Keratinocyte (primary cell): ENCODE results near the gene HDAC9. TPM values are rescaled to one million over a fixed set of nuclear protein-coding genes. Genes with fewer than 3 reads are reported as not detected.

Experiments used
- DNase-seq: peaks from one replicate; pipeline ENCODE4 v3.0.0-alpha.2; 2011; ENCODE audit warnings: low read depth, missing footprints, low spot score
- FAIRE-seq: peaks from 2 replicates; lab custom pipeline; 2011; peaks lifted over from hg19 to GRCh38; lab: Jason Lieb, UNC
- H2AFZ ChIP-seq: 2 replicates; pipeline ENCODE4 v1.6.0; 2012; ENCODE audit warnings: low read length, control low read depth, inconsistent platforms; ENCODE audit not compliant: control insufficient read depth
- H3K27ac ChIP-seq: 2 replicates; pipeline ENCODE4 v1.5.1; 2011; ENCODE audit warnings: low read length; ENCODE audit not compliant: control insufficient read depth, insufficient read depth
- H3K27me3 ChIP-seq: 3 replicates; pipeline ENCODE4 v1.6.0; 2011; ENCODE audit warnings: low read length; ENCODE audit not compliant: control insufficient read depth, insufficient read depth; ENCODE audit errors: extremely low read depth
- H3K36me3 ChIP-seq, 2 experiments: 2 replicates in 1 of 2; 3 replicates in 1 of 2; pipeline ENCODE4 v1.5.1; 2011; ENCODE audit warnings: low read length in 2 of 2, mild to moderate bottlenecking in 1 of 2; ENCODE audit not compliant: control insufficient read depth in 2 of 2, insufficient read depth in 2 of 2; ENCODE audit errors: extremely low read depth in 1 of 2
- H3K4me1 ChIP-seq: 3 replicates; pipeline ENCODE4 v1.5.1; 2011; ENCODE audit warnings: low read length; ENCODE audit not compliant: control insufficient read depth, insufficient read depth; ENCODE audit errors: extremely low read depth
- H3K4me2 ChIP-seq: 3 replicates; pipeline ENCODE4 v1.6.0; 2011; ENCODE audit warnings: low read depth, low read length; ENCODE audit not compliant: control insufficient read depth, insufficient read depth; ENCODE audit errors: extremely low read depth
- H3K4me3 ChIP-seq, 3 experiments: fragments of 200-600 bp in 1 of 3; sonication (generic) in 1 of 3; 2 replicates in 2 of 3; 3 replicates in 1 of 3; pipeline ENCODE4 v1.5.1; 2011 to 2016; ENCODE audit warnings: low read length in 3 of 3, mild to moderate bottlenecking in 3 of 3, control low read depth in 2 of 3, inconsistent platforms in 1 of 3, low read depth in 1 of 3, mixed read lengths in 1 of 3, mixed run types in 1 of 3, moderate library complexity in 1 of 3; ENCODE audit not compliant: control insufficient read depth in 2 of 3, insufficient read depth in 2 of 3; ENCODE audit errors: extremely low read depth in 1 of 3
- H3K79me2 ChIP-seq: 2 replicates; pipeline ENCODE4 v1.6.0; 2012; ENCODE audit warnings: low read length; ENCODE audit not compliant: control insufficient read depth, insufficient read depth
- H3K9ac ChIP-seq: 3 replicates; pipeline ENCODE4 v1.6.0; 2011; ENCODE audit warnings: low read length; ENCODE audit not compliant: control insufficient read depth, insufficient read depth; ENCODE audit errors: extremely low read depth
- H3K9me1 ChIP-seq: 3 replicates; pipeline ENCODE4 v1.6.0; 2011; ENCODE audit warnings: low read length; ENCODE audit not compliant: control insufficient read depth, insufficient read depth; ENCODE audit errors: extremely low read depth
- H3K9me3 ChIP-seq: 2 replicates; pipeline ENCODE4 v1.5.1; 2012; ENCODE audit warnings: low read depth, low read length; ENCODE audit not compliant: control insufficient read depth
- H4K20me1 ChIP-seq: 3 replicates; pipeline ENCODE4 v1.6.0; 2011; ENCODE audit warnings: low read length; ENCODE audit not compliant: control insufficient read depth, insufficient read depth; ENCODE audit errors: extremely low read depth
- EZH2 ChIP-seq: IDR thresholded peaks from one replicate; pipeline ENCODE4 v1.6.1; 2012; ENCODE audit warnings: inconsistent platforms, mild to moderate bottlenecking, low read length, moderate library complexity
- dilution Hi-C: fragments of 300-500 bp; cut with MboI; formaldehyde crosslinking; loops from one replicate; pipeline ENCODE4 v1.7.0; 2020; ENCODE audit warnings: low sequenced_read_pairs; ENCODE audit not compliant: extremely low pct_ligation_motif_present
- polyA plus RNA-seq, 5 experiments: library from polyadenylated mRNA; depleted of rRNA in 3 of 5; stranded (reverse) in 3 of 5; stranded (forward) in 1 of 5; unstranded in 1 of 5; fragments of >200 nt; gene quantifications; 1 replicate in 1 of 5; 2 replicates in 3 of 5; 3 replicates in 1 of 5; pipeline versions ENCODE4 v1.2.1 to v1.2.3, GENCODE V29; 2011 to 2012; ENCODE audit warnings: missing spikeins in 2 of 5, low read depth in 1 of 5, low replicate concordance in 1 of 5
- TF ChIP-seq, protein P1 (sequence below), 3 experiments: IDR thresholded peaks in 1 of 3; conservative IDR thresholded peaks in 1 of 3; optimal IDR thresholded peaks in 1 of 3; 2 replicates in 2 of 3; 3 replicates in 1 of 3; pipeline versions ENCODE3 to v1.5.1; 2011; ENCODE audit warnings: low read length in 3 of 3, mild to moderate bottlenecking in 3 of 3, moderate library complexity in 2 of 3, control low read depth in 1 of 3, inconsistent platforms in 1 of 3; ENCODE audit not compliant: insufficient read depth in 2 of 3; ENCODE audit errors: extremely low read depth in 1 of 3

Gene HDAC9
- polyA plus RNA-seq, 1 donor (not counting 4 experiments of a cell fraction or from before 2014, with no cell fraction given): 24.6 TPM

DNA sequence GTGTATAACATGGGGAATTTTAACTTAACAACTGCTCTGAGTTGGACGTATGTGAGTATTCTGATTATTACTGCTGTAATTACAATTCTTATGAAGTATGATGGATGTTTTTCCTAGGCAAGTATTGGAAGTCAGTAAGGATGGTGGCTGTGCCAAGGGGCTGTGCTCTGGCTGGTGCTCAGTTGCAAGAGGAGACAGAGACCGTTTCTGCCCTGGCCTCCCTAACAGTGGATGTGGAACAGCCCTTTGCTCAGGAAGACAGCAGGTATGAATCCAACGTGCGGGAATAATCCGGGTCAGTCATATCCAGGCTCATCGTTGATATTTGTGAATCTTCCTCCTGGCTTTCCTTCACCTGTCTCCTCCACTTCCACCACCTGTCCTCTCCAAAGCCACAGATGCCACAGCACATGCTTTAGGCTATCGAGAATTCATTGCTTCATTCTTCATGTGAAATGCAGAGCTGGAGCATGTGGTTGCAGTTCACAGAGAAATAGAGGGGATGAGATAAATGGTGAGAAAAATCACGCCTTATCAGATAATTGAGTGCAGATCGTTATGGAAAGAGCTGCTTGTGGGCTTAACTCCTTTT, 480.2 kb downstream of the HDAC9 start:
- H3K27ac ChIP-seq: no peak overlapping the region
- H3K79me2 ChIP-seq: no peaks in the 10 kb centered on the region
- no peaks in the 10 kb centered on the region for H3K9me3 ChIP-seq
- no peak for TF ChIP-seq EZH2
- TF ChIP-seq, protein P1, sequence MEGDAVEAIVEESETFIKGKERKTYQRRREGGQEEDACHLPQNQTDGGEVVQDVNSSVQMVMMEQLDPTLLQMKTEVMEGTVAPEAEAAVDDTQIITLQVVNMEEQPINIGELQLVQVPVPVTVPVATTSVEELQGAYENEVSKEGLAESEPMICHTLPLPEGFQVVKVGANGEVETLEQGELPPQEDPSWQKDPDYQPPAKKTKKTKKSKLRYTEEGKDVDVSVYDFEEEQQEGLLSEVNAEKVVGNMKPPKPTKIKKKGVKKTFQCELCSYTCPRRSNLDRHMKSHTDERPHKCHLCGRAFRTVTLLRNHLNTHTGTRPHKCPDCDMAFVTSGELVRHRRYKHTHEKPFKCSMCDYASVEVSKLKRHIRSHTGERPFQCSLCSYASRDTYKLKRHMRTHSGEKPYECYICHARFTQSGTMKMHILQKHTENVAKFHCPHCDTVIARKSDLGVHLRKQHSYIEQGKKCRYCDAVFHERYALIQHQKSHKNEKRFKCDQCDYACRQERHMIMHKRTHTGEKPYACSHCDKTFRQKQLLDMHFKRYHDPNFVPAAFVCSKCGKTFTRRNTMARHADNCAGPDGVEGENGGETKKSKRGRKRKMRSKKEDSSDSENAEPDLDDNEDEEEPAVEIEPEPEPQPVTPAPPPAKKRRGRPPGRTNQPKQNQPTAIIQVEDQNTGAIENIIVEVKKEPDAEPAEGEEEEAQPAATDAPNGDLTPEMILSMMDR (optimal IDR thresholded peaks at IDR 0.05 in 1 of 3, IDR thresholded peaks at IDR 0.05 in 1 of 3, conservative IDR thresholded peaks at IDR 0.05 in 1 of 3; ENCODE audit: extremely low read depth in 1 of 3, insufficient read depth in 2 of 3, low read length in 3 of 3): no peak
- no peaks in the 10 kb centered on the region for H3K9me1 ChIP-seq
- H4K20me1 ChIP-seq: no peaks in the 10 kb centered on the region
- H3K9ac ChIP-seq: no peak overlapping the region
- no peak overlapping the region for H2AFZ ChIP-seq
- dilution Hi-C loops: no loop called here
- DNase-seq: no peak
- peak; percentile 44 for FAIRE-seq
- no peak overlapping the region for H3K4me3 ChIP-seq
- no peaks in the 10 kb centered on the region for H3K36me3 ChIP-seq
- no peak overlapping the region for H3K4me2 ChIP-seq
- H3K4me1 ChIP-seq: peaks cover 57% of the 10 kb centered on the region
- H3K27me3 ChIP-seq: no peaks in the 10 kb centered on the region

DNA sequence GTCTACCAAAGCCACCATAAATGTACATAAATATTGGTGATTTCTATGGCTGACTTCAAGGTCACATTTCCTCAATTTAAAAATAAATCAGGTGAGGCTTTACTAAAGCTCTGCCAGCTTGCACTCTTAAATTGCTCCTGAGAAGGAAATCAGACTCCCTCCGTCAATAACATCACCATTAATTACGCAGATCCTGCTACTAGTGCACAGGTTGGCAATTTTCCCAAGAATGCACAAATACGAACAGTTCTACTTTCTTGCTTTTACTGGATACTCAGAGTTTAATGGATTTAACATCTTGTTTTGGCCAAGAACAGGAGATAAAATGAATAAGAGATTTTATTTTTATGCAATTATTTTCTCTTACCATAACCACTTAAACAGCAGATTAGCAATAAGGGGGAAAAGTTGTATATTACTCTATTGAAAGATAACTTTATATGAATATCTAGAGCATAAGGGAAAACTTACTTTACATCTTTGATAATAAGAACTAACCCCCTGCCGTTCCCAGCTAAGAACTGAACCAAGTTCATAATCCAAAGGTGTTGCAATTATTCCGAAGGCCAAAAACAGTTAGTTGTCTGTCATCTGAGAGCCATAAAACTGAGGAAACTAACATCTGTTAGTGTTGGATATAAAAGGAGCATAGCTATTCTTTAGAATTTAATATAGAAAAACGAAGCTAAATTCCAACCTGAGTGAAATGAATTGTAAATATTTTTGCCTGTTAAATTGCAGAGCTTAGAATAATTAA, 481.3 kb downstream of the HDAC9 start:
- H3K27me3 ChIP-seq: no peaks in the 10 kb centered on the region
- TF ChIP-seq EZH2: no peak
- TF ChIP-seq, protein P1 (optimal IDR thresholded peaks at IDR 0.05 in 1 of 3, IDR thresholded peaks at IDR 0.05 in 1 of 3, conservative IDR thresholded peaks at IDR 0.05 in 1 of 3; ENCODE audit: extremely low read depth in 1 of 3, insufficient read depth in 2 of 3, low read length in 3 of 3): no peak
- H3K4me1 ChIP-seq: peaks cover 57% of the 10 kb centered on the region
- no peak for FAIRE-seq
- no peaks in the 10 kb centered on the region for H3K36me3 ChIP-seq
- peak overlapping the region; percentile 66 for H3K27ac ChIP-seq
- H4K20me1 ChIP-seq: no peaks in the 10 kb centered on the region
- no peak for DNase-seq
- H3K79me2 ChIP-seq: no peaks in the 10 kb centered on the region
- dilution Hi-C loops: no loop called here
- no peak overlapping the region for H3K4me3 ChIP-seq
- H2AFZ ChIP-seq: no peak overlapping the region
- no peak overlapping the region for H3K9ac ChIP-seq
- no peaks in the 10 kb centered on the region for H3K9me3 ChIP-seq
- H3K4me2 ChIP-seq: peak overlapping the region; percentile 59
- no peaks in the 10 kb centered on the region for H3K9me1 ChIP-seq
